Neural cell (in vitro differentiated cells): ENCODE results near the gene CHRNA4. TPM values are rescaled to one million over a fixed set of nuclear protein-coding genes. Genes with fewer than 3 reads are reported as not detected.

Source experiments
- H2AFZ ChIP-seq: fragments of 200-600, 300-800 bp; sonication (generic), shearing (Covaris generic); 2 replicates; pipeline ENCODE4 v1.6.0; 2014; ENCODE audit warnings: low read depth, mild to moderate bottlenecking, antibody characterized with exemption, low read length, moderate library complexity
- H3F3A ChIP-seq: fragments of 200-600 bp; shearing (Covaris generic); 2 replicates; pipeline ENCODE4 v1.6.1; 2016; ENCODE audit warnings: mild to moderate bottlenecking, moderate library complexity, mixed read lengths, antibody characterized with exemption, low read length; ENCODE audit not compliant: insufficient read depth, poor library complexity, severe bottlenecking
- H3K27ac ChIP-seq: fragments of 200-600, 300-800 bp; sonication (generic), shearing (Covaris generic); 2 replicates; pipeline ENCODE4 v1.5.1; 2014; ENCODE audit warnings: mild to moderate bottlenecking, low read length, moderate library complexity
- H3K27me3 ChIP-seq: fragments of 300-800, 200-600 bp; sonication (generic), shearing (Covaris generic); 2 replicates; pipeline ENCODE4 v1.6.0; 2014; ENCODE audit warnings: mild to moderate bottlenecking, low read depth, low read length, moderate library complexity; ENCODE audit not compliant: insufficient read depth
- H3K36me3 ChIP-seq: fragments of 300-800, 200-600 bp; sonication (generic), shearing (Covaris generic); 2 replicates; pipeline ENCODE4 v1.5.1; 2014; ENCODE audit warnings: mild to moderate bottlenecking, antibody characterized with exemption, low read length, moderate library complexity; ENCODE audit not compliant: insufficient read depth
- H3K4me2 ChIP-seq: fragments of 300-800, 200-600 bp; sonication (generic), shearing (Covaris generic); 2 replicates; pipeline ENCODE4 v1.6.0; 2014; ENCODE audit warnings: mild to moderate bottlenecking, low read length
- H3K4me3 ChIP-seq: fragments of 300-800, 200-600 bp; sonication (generic), shearing (Covaris generic); 2 replicates; pipeline ENCODE4 v1.5.1; 2014; ENCODE audit warnings: mild to moderate bottlenecking, low read length, moderate library complexity
- H3K79me2 ChIP-seq: fragments of 200-600 bp; shearing (Covaris generic); replicated peaks from 2 replicates; pipeline ENCODE4 v1.6.0; 2014; ENCODE audit warnings: mild to moderate bottlenecking, low read length, moderate library complexity; ENCODE audit not compliant: insufficient read depth
- H3K9ac ChIP-seq: fragments of 300-800, 200-600 bp; sonication (generic), shearing (Covaris generic); 2 replicates; pipeline ENCODE4 v1.6.1; 2016; ENCODE audit warnings: mild to moderate bottlenecking, low read length, mixed read lengths
- H3K9me2 ChIP-seq: fragments of 200-600 bp; shearing (Covaris generic); 2 replicates; pipeline ENCODE4 v1.6.1; 2016; ENCODE audit warnings: mild to moderate bottlenecking, low read length, mixed read lengths; ENCODE audit not compliant: insufficient read depth
- H3K9me3 ChIP-seq: fragments of 200-600, 300-800 bp; sonication (generic), shearing (Covaris generic); 2 replicates; pipeline ENCODE4 v1.6.1; 2016; ENCODE audit warnings: mild to moderate bottlenecking, mixed run types, low read length, moderate library complexity, mixed read lengths
- H4K20me1 ChIP-seq: fragments of 200-600 bp; shearing (Covaris generic); 2 replicates; pipeline ENCODE4 v1.6.1; 2016; ENCODE audit warnings: mild to moderate bottlenecking, mixed run types; ENCODE audit not compliant: insufficient read depth
- CTCF ChIP-seq: fragments of 450-650 bp; IDR thresholded peaks from 2 replicates; pipeline ENCODE4 v1.5.1; 2014; ENCODE audit warnings: antibody characterized with exemption, mild to moderate bottlenecking, moderate library complexity; ENCODE audit not compliant: poor library complexity, severe bottlenecking
- EP300 ChIP-seq: fragments of 450-650 bp; conservative IDR thresholded peaks from 2 replicates; pipeline ENCODE4 v1.6.1; 2014; ENCODE audit warnings: antibody characterized with exemption, mild to moderate bottlenecking, moderate library complexity; ENCODE audit not compliant: poor library complexity, severe bottlenecking
- EZH2 ChIP-seq: fragments of 200-600, 300-800 bp; shearing (Covaris generic), sonication (generic); IDR thresholded peaks from 2 replicates; pipeline ENCODE4 v1.6.1; 2014; ENCODE audit warnings: antibody characterized with exemption, low read length, borderline replicate concordance, mild to moderate bottlenecking; ENCODE audit not compliant: insufficient read depth, poor library complexity, severe bottlenecking
- MXI1 ChIP-seq: fragments of 450-650 bp; conservative IDR thresholded peaks from 2 replicates; pipeline ENCODE4 v1.6.1; 2014; ENCODE audit warnings: antibody characterized with exemption, mild to moderate bottlenecking; ENCODE audit not compliant: poor library complexity, severe bottlenecking
- POLR2AphosphoS5 ChIP-seq: IDR thresholded peaks from 2 replicates; pipeline ENCODE4 v1.6.1; 2012
- RAD21 ChIP-seq: fragments of 450-650 bp; conservative IDR thresholded peaks from 2 replicates; pipeline ENCODE4 v1.6.1; 2014; ENCODE audit warnings: antibody characterized with exemption, mild to moderate bottlenecking, moderate library complexity
- REST ChIP-seq: IDR thresholded peaks from 2 replicates; pipeline ENCODE4 v1.6.1; 2012; ENCODE audit warnings: borderline replicate concordance
- SMC3 ChIP-seq: fragments of 450-650 bp; conservative IDR thresholded peaks from 2 replicates; pipeline ENCODE4 v1.6.1; 2014; ENCODE audit warnings: antibody characterized with exemption, mild to moderate bottlenecking, moderate library complexity; ENCODE audit not compliant: poor library complexity
- TAF1 ChIP-seq: IDR thresholded peaks from 2 replicates; pipeline ENCODE4 v1.6.1; 2012; ENCODE audit warnings: low read depth
- polyA plus RNA-seq: library from polyadenylated mRNA; depleted of rRNA; stranded (reverse); fragments of >200 nt; gene quantifications from 2 replicates; pipeline ENCODE4 v1.2.3, GENCODE V29; 2014

CHRNA4 gene
- polyA plus RNA-seq, 1 donor from 2014 or later, result 6.8 TPM

GRCh38 chr20:63372971-63373885, 12.1 kb upstream of the CHRNA4 start:
- H3K79me2 ChIP-seq, result no peaks in the 10 kb centered on the region
- no peak overlapping the region for H3K27ac ChIP-seq
- TF ChIP-seq MXI1 (no peak), EZH2 (no peak)
- no peaks in the 10 kb centered on the region for H3K27me3 ChIP-seq
- H3F3A ChIP-seq, result no peaks in the 10 kb centered on the region
- H3K9me2 ChIP-seq, result no peaks in the 10 kb centered on the region
- no peaks in the 10 kb centered on the region for H4K20me1 ChIP-seq
- no peak overlapping the region for H3K9ac ChIP-seq
- no peak overlapping the region for H3K4me3 ChIP-seq
- no peak overlapping the region for H2AFZ ChIP-seq
- H3K9me3 ChIP-seq, result no peaks in the 10 kb centered on the region
- H3K36me3 ChIP-seq, result no peaks in the 10 kb centered on the region
- no peak overlapping the region for H3K4me2 ChIP-seq

- no peak overlapping the region for H3K27ac ChIP-seq
- no peak overlapping the region for H3K4me3 ChIP-seq
- no peak overlapping the region for H2AFZ ChIP-seq
- no peaks in the 10 kb centered on the region for H3K9me3 ChIP-seq
- no peak overlapping the region for H3K4me2 ChIP-seq
- TF ChIP-seq POLR2AphosphoS5 (no peak), RAD21 (no peak), EP300 (no peak), EZH2 (no peak), REST (no peak), MXI1 (no peak), CTCF (no peak), TAF1 (no peak), SMC3 (no peak)
- H3F3A ChIP-seq, result no peaks in the 10 kb centered on the region
- no peaks in the 10 kb centered on the region for H3K27me3 ChIP-seq
- H3K79me2 ChIP-seq, result no peaks in the 10 kb centered on the region
- no peaks in the 10 kb centered on the region for H4K20me1 ChIP-seq
- no peaks in the 10 kb centered on the region for H3K36me3 ChIP-seq
- no peaks in the 10 kb centered on the region for H3K9me2 ChIP-seq
- H3K9ac ChIP-seq, result no peak overlapping the region
Measured at GRCh38 chr20:63371291-63371865, 10.2 kb upstream of the CHRNA4 start.
